Lung microvascular endothelial cell (primary cell): ENCODE results near the gene OBP2A. TPM values are rescaled to one million over a fixed set of nuclear protein-coding genes. Genes with fewer than 3 reads are reported as not detected.

Experiments
- DNase-seq, 2 donors: peaks; one replicate each; pipeline versions ENCODE4 v3.0.0 to v3.0.0-alpha.2; 2010; ENCODE audit warnings: low read depth in 2 of 2
- total RNA-seq: library from RNA; depleted of rRNA; stranded (reverse); fragments of >200 nt; gene quantifications from 2 replicates; pipeline ENCODE4 v1.2.1, GENCODE V29; 2014

OBP2A gene
- total RNA-seq, 1 donor from 2014 or later: not detected

DNA sequence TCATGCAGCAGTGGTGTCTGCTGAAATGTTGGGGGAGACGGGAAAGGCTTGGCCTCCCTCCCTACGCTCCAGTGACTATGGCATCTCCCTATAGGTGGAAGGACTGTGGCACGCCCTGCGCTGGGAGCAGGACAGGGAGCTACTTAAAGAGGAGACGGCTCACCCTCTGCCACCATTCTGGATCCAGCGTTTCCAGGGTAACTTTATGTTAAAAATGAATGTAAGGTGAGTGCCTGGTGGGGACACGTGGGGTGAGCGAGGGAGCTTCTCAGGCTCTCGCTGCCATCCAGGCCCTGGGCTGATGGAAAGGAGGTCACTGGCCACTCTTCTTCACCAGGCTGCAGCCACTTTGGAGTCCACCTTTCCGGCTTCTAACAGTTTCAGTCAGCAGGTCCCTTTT, 31.3 kb downstream of the OBP2A start:
- DNase-seq: no peak

DNA sequence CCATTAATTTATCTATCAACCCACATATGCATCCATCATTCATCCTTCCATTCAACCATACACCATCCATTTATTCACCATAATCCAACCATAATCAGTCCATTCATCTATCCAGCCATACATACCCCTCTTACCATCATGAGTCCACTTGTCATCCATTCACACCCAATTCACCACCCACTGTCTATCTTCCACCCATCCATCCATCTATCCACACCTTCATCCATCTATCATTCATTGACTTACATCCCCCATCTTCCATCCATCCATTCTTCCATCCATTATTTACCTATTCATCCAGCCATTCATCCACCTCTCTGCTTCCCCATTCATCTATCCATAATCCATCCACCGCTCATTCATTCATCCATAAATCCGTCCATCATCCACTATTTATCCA, 33.4 kb downstream of the OBP2A start:
- no peak for DNase-seq

DNA sequence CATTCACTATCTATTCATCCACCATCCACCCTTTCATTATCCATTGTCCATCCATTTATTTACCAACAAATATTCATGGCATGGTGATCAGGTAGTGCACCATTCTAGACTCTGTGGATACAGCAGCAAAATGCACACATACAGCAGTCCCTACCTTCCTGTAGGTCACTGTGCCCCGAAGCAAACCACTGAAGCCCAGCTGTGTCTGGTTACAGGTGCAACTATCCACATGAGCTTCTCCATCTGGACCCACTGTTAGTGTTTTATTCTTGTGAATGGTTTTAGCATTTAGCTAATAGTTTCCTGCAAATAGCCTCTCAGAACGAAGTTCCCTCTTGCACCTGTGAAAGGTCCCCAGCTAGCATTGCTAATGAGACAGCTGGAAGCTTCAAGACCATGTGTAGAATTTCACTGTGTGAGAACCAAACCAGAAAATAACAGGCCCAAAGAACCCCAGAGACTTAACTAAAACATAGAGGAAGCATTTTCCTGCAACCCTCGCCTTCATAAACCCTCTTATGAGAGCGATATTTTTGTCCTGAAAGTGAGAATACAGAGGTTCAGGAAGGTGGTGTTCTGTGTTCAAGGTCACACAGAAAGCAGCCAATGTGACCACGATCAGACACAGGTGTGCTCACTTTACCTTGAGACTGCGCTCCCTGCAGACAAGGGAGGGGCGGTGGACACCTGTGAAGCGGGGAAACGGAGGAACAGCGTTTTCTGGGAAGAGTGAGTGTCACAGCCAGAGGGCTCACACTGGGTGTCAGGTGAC, 34.1 kb downstream of the OBP2A start:
- DNase-seq: no peak

DNA sequence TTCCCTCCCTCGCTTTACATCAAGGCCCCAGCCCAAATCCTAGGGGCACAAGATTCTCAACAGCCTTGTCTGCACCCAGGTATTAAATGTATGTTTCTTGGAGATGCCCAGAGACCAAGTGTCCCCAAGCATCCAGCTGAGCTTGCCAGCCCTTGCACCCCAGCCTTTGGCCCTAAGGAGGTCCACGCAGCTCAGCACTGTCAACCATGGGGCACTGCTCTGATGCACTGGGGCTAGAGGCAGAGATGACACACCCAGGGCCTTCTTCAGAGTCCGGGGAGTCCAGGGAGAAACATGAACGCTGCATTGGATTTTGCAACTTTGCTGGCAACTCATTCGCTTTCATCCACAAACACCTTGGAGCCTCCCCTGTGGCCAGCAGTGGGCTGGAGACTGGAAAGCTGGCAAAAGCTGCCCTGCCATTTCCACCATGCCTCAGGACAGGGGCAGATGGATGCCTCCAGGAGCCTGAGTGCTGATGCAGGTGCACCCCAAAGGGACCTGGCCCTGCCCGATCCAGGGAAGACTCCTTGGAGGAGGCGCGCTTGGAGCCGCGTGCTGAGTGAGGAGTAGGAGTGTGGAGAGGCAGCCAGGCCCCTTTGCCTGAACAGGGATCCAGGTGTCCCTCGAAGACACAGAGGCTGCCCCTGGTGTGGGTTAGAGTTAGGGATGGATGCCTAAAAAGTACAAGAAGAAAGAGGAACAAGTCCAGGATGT, 34.9 kb downstream of the OBP2A start:
- no peak for DNase-seq

DNA sequence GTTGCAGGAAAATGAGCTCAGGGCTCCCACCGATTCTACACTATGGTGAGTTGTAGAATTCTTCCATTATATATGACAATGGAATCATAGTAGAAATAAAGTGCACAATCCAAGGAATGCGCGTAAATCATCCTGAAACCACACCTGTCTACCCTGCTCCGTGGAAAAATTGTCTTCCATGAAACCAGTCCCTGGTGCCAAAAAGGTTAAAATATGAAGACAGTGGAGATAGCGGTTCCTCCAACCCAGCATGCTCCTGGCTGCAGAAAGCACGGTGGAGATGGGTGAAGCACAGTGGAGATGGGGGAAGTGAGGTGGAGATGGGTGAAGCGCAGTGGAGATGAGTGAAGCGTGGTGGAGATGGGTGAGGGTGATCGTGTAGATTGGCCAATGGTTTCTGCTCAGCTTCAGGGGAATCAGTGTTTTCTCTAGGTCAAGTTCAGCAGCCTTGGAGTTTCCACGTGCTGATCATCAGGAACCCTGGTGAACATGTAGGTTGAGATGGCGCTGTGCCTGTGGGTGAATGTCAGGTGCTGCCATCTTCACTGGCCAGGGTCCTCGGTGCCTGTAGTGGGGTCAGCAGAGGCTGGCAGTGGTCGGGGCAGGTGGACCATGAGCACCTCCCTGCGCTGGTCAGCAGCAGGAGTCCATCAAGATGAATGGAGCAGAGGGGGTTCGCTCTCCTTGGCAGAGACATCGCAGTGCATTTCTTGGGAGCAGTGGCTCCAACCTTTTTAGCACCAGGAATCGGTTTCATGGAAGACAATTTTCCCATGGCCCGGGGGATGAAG, 35.9 kb downstream of the OBP2A start:
- no peak for DNase-seq

DNA sequence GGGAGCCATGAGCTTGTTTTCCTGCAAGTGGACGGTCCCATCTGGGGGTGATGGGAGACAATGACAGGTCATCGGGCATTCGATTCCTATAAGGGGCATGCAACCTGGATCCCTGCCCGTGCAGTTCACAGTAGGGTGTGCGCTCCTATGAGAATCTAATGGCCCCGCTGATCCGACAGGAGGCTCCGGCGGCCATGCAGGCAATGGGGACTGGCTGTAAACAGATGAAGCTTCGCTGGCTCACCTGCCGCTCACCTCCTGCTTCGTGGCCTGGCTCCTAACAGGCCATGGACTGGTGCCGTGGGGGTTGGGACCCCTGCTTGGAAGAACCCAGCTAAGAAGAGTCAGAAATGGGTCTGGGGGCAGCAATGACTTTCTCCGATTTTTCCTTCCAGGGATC, 36.6 kb downstream of the OBP2A start:
- no peak for DNase-seq

DNA sequence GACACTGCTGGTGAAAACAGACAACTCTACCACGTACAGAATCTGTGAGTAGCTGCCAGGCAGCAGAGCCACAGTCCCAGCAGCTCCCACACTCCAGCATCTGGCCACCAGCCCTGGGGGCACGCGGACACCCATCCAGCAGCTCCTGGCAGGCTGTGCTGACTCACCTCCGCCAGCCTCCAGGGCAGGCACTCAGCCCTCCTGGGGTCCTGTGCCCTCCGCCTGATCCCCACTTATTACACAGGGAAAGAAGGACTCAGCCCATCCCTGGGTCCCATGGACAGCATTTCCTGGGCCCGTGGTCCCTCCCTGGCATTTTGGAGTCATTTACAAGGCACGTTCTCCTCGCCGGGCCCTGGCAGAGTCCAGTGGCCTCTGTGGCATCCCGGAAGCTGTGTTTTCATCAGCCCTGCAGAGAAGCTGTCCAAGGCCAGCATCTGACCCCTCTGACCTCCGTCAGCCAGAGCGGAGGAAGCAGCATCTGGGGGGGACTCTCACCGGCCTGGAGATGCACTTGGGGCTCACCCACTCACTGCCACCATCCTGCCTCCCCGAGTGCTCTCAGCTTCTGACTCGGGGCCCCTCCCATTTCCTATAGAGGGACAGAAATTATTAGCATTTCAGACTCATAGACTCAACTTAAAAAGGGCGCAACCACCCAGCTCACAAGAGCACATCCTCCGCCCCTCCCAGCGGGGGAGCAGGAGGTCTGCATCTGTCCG, 37.2 kb downstream of the OBP2A start:
- DNase-seq: no peak

DNA sequence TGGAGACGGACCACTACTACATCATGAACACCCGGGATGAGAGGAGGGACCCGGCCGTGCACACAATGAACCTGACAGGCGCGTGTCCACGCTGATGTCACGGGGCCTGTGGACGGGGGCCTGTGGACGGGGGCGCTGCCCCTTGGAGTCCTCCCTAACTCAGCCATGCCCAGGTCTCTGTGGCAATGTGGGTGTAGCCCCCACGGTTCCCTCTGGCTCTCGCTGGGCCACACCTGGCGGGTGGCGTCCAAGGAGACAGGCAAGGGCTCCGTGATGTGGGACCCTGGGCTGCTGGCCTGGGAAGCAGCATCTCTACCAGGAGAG, 37.7 kb downstream of the OBP2A start:
- DNase-seq: no peak

DNA sequence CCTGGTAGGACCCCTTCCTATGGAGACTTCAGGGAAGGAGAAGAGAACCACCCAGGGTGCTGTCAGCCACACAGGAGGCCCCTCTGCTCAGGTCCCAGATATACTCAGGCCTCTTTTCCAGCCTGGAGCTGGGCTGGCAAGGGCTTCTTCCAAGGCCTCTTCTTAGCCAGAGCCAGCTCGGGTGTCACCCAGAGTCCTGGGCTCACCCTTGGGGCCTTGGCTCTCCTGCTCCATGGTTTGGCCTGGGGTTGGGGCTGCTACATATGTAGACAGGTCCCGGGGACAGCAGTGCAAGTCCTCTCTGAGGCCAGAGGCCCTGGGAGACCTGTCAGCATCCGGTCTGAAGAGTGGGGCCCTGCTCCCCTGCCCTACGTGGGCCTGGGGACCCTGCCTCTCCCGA, 38.4 kb downstream of the OBP2A start:
- DNase-seq: no peak

DNA sequence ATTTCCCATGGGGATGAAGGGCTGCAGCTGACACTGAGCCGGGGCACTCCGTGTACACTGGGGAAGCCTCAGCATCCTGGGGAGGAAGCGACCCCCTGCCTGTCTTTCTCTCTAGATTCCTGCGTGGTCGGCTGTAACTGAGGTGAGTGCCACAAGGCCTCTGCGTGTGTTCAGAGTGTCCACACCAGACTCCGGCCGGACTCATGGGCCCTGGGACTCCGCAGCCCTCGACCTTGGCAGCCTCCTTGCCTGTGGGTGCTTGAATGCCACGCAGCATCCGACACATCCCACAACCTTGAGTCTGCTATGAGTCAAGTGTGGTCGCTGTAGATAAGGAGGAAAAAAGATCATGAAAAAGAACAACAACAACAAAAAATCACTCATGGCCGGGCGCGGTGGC, 39.0 kb downstream of the OBP2A start:
- no peak for DNase-seq

DNA sequence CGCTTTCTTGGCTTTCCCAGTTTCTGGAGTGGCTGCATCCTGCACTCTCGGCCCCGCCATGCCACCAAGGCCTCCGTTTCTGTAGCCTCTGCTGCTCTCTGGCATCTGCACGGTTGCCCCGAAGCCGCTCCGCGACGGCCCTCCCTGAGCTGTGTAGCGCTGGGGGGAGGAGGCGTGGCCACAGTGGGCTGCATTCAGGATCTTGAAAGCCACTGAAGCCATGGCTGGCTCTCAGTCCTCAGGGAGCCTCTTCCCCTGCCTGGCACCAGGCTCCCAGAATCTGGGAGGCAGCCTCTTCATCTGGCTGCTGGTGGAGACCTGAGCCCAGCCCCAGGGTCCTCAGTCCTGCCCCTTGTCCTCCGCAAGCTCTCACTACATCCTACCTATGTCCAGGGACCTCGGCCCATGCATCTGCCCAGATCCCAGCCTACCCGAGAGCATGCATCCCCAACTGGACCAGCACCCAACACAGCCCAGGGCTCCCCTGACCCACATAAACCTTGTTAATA, 40.7 kb downstream of the OBP2A start:
- no peak for DNase-seq

DNA sequence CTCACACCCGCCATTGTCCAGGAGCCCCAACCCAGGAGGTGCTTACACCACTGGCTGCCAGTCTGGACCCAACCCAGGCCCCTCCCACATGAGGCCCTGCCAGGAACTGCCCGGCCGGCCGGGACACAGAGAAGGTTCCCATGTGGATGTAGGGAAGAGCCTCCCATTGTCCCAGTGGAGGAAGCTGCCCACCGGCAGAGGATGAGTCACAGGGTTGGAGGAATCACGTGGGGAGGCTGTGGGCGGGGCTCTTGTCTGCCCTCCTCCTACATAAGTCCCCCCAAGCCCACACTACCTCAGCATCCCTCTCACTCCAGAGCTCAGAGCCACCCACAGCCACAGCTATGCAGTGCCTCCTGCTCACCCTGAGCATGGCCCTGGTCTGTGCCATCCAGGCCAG, 41.7 kb downstream of the OBP2A start:
- DNase-seq: no peak

DNA sequence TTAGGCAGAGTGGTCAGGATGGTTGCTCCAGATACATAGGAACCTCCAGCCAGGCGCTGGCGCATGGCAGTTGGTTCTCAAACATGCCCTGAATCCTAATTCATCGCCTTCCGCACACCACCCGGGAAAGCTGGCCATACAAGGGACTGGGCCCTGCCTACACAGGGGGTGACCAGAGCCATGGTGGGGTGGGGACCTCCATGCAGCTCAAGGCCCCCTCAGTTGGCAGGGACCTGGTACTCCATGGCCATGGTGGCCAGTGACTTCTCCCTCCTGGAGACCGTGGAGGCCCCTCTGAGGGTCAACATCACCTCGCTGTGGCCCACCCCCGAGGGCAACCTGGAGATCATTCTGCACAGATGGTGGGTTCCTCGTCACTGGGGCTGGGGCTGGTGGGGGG, 42.4 kb downstream of the OBP2A start:
- no peak for DNase-seq

DNA sequence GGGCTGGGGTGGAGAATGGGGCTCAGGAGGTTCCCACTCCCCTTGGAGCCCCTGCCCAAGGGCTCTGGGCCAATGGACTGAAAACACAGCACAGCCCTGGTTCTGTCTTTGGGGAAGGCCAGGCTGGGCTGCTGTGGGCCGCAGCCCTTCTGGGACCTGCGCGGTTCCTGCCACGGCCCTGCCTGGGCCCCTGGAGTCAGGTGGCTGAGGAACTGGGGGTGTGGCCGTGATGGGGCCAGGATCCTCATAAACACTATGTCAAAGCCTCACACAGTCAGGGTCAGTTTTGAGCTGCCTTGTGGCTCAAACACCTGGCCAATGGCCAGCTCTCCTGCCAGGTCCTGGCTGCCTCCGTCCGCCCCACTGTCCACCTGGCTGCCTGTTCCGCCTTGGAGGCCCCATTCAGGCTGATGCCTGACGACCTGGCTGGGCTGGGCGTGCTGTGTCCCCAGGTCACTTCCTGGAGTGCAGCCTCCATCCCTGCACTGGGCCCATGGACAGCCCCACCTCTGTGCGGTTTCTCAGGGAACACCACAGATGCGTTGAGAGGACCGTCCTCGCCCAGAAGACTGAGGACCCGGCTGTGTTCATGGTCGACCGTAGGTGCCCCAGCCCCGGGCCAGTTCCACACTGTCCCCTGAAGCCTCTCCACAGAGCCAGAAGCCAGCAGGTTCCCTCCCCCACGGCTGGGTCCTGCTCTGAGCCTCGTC, 43.1 kb downstream of the OBP2A start:
- DNase-seq: no peak

DNA sequence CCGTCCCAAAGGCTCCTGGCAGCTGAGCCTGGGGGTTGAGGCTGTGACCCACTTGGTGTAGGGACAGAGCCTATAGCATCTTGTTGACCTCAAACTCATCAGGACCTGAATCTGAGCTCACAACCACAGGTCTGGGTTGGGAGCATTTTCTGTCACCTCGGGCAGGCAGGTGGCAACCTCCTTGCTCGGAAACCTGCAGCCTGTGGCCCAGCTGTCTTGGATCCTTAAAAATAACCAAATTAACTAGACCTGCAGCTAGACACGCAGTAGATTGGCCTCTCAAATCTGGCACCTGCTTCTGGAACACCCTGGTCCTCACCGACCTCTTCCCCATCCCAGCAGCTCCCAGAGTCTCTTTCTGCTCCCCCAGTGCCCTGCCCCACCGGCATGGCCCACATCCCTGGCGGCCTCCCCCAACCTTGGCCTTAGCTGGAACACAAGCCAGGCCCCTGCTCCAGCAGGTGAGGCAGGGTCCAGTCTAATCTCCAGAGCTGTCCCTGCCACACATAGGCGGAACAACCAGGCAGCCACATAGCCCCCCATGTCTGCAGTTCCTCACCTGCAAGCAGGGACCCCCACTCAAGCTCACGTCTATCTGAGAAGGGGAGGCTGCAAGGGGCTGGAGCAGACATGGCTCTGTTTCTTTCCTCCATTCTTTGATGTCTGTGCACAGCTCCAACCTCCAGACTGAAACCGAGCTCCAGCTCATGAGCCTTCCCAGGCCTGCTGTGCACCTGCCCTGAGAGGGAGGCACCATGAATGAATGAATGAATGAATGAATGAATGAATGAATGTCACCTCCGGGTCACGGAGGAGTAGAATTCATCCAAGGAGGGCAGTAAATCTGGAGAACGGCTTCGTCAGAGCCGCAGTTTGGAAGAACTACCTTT, 43.9 kb downstream of the OBP2A start:
- no peak for DNase-seq

DNA sequence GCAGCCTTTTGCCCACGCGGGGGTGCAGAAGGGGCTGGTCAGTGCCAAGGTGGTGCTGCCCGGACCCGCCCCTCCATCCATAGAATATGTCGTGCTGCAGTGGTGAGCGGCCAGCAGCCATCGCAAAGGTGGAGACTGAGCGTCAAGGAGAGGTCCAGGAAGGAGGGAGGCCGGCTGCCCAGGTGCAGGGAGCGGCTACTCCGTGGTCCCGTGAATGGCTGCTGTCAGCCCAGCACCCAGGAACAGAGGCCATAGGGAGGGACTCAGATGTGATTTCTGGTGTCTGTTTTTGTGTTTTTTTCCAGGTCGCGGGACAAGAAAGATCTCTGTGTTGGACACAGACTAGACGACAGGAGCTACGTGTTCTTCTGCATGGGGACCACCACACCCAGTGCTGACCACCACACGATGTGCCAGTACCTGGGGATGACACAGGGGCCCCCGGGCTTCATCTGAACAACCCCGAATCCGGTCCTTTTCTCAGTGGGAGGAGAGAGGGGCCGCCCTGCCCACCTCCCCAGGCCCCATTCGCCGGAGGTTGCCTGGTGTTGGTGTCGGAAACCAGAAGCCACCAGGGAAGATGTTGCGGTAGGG, 44.7 kb downstream of the OBP2A start:
- no peak for DNase-seq

DNA sequence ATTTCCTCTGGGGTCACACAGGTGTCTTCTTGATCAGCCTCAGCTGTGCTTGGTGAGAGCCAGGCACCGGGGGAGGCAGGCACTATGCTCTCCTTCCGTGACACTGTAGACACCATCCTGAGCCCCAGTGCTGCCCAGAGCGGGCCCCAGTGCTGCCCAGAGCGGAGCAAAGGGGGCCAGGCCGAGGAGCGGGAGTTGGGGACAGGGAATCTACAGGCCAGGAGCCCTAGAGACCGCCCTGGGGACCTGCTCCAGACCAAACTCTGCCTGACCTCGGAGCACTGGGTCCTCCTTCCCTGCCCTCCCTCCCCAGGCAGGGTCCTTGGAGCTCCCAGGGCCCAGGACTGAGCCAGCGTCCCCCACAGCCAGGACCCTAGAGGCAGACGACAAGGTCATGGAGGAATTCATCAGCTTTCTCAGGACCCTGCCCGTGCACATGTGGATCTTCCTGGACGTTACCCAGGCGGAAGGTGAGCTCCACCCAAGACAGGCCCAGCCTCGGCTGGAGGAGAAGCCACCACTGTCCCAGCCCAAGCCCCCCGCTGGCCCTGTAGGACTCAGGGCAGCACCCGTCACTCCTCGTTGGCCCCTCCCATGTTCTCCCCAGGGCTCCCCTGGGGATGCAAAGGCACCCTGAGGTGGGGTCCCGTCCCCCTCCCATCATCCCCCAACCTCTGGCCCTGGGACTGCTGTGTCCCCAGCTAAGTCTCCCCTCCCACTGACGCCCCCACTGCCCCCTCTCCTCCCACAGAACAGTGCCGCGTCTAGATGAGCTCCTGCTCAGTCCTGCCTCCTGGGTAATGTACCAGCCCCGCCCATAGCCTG, 45.8 kb downstream of the OBP2A start:
- no peak for DNase-seq

DNA sequence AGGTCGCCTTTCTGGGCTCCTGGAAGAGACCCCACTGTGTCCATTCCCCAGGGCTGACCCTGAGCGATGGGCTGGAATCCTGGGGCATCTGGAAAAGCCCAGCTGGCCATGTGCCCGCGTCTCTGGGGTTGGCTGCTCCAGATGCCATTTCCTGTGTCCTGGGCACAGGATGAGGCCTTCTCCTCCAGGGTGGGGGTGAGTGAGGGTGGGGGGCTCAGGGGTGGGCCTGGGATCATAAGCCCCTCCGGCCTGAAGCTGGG, 46.3 kb downstream of the OBP2A start:
- no peak for DNase-seq

DNA sequence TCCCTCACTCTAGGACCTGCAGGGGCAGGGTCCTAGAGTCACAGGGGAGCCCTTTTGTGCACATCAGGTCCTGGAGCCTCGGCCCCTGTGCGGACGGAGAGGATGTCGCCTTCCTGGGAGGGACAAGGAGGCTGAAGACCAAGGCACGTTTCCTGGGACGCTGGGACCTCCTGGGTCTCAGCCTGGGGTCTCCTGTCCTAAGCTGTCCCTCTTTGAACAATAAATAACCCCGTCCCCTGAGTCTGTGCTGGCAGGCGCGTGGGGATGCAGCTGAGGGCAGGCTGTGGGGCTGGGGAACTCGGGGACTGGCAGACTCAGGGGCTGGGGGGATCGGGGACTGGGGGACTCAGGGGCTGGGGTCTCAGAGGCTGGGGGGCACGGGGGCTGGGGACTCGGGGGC, 46.7 kb downstream of the OBP2A start:
- no peak for DNase-seq
